Neural cell (in vitro differentiated cells): ENCODE results near the gene TATDN2.

Experiments
- CTCF ChIP-seq: fragments of 450-650 bp; IDR thresholded peaks from 2 replicates; pipeline ENCODE4 v1.5.1; 2014; ENCODE audit warnings: antibody characterized with exemption, mild to moderate bottlenecking, moderate library complexity; ENCODE audit not compliant: poor library complexity, severe bottlenecking
- EP300 ChIP-seq: fragments of 450-650 bp; conservative IDR thresholded peaks from 2 replicates; pipeline ENCODE4 v1.6.1; 2014; ENCODE audit warnings: antibody characterized with exemption, mild to moderate bottlenecking, moderate library complexity; ENCODE audit not compliant: poor library complexity, severe bottlenecking
- EZH2 ChIP-seq: fragments of 200-600, 300-800 bp; shearing (Covaris generic), sonication (generic); IDR thresholded peaks from 2 replicates; pipeline ENCODE4 v1.6.1; 2014; ENCODE audit warnings: antibody characterized with exemption, low read length, borderline replicate concordance, mild to moderate bottlenecking; ENCODE audit not compliant: insufficient read depth, poor library complexity, severe bottlenecking
- RAD21 ChIP-seq: fragments of 450-650 bp; conservative IDR thresholded peaks from 2 replicates; pipeline ENCODE4 v1.6.1; 2014; ENCODE audit warnings: antibody characterized with exemption, mild to moderate bottlenecking, moderate library complexity
- REST ChIP-seq: IDR thresholded peaks from 2 replicates; pipeline ENCODE4 v1.6.1; 2012; ENCODE audit warnings: borderline replicate concordance

DNA sequence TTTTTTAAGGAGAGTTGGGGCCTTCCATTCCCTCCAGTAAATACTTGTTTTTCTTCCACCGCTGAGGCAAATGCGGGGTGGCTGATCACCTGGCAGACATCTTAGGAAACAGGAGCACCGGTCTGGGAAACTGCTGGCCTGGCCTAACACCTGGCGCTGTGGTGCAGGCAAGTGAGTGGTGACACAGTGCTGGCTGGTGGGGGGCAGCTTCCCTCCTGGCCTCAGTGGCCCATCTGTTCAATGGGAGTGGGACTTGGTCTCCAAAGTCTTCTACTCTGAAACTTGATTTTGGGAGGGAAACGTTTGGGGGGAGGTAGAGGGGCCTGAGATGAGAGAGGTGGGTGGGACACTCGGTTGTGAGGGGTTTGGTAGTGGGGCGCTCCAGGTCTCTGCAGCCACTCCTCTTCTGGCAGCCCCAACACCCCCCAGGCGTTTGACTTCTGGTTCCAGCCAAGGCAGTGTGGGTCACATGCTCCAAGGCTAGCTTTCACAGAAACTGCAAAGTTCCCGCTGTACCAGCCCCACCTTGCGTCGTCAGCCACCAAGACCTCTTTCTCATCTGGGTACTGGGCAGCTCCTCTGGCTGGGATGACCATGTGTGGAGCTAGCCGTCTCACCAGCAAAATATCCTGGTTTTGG, 39.8 kb downstream of the TATDN2 start:
- TF ChIP-seq RAD21 (no peak), CTCF (no peak), EZH2 (no peak), REST (no peak), EP300 (no peak)
